GM12801 (cell line): ENCODE measurements around the gene FAM32A.

Experiments used
- CTCF ChIP-seq: IDR thresholded peaks from one replicate; pipeline ENCODE4 v1.5.1; 2011; ENCODE audit warnings: control low read depth; ENCODE audit not compliant: insufficient read length; ENCODE audit errors: extremely low read depth

FAM32A gene

GRCh38 chr19:16223746-16224145 is 38.5 kb downstream of the FAM32A start:
- no peak for TF ChIP-seq CTCF

GRCh38 chr19:16224293-16225045 is 39.3 kb downstream of the FAM32A start:
- no peak for TF ChIP-seq CTCF

GRCh38 chr19:16225279-16226183 is 40.3 kb downstream of the FAM32A start:
- no peak for TF ChIP-seq CTCF

GRCh38 chr19:16226184-16226591 is 41.0 kb downstream of the FAM32A start:
- TF ChIP-seq CTCF = no peak

GRCh38 chr19:16226878-16227836 is 41.9 kb downstream of the FAM32A start:
- TF ChIP-seq CTCF = no peak

- TF ChIP-seq CTCF = no peak
These were observed 42.8 kb downstream of the FAM32A start for GRCh38 chr19:16227837-16228636.
